Measurements from ENCODE around the gene RBBP5.

RBBP5 gene, protein sequence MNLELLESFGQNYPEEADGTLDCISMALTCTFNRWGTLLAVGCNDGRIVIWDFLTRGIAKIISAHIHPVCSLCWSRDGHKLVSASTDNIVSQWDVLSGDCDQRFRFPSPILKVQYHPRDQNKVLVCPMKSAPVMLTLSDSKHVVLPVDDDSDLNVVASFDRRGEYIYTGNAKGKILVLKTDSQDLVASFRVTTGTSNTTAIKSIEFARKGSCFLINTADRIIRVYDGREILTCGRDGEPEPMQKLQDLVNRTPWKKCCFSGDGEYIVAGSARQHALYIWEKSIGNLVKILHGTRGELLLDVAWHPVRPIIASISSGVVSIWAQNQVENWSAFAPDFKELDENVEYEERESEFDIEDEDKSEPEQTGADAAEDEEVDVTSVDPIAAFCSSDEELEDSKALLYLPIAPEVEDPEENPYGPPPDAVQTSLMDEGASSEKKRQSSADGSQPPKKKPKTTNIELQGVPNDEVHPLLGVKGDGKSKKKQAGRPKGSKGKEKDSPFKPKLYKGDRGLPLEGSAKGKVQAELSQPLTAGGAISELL

DNA sequence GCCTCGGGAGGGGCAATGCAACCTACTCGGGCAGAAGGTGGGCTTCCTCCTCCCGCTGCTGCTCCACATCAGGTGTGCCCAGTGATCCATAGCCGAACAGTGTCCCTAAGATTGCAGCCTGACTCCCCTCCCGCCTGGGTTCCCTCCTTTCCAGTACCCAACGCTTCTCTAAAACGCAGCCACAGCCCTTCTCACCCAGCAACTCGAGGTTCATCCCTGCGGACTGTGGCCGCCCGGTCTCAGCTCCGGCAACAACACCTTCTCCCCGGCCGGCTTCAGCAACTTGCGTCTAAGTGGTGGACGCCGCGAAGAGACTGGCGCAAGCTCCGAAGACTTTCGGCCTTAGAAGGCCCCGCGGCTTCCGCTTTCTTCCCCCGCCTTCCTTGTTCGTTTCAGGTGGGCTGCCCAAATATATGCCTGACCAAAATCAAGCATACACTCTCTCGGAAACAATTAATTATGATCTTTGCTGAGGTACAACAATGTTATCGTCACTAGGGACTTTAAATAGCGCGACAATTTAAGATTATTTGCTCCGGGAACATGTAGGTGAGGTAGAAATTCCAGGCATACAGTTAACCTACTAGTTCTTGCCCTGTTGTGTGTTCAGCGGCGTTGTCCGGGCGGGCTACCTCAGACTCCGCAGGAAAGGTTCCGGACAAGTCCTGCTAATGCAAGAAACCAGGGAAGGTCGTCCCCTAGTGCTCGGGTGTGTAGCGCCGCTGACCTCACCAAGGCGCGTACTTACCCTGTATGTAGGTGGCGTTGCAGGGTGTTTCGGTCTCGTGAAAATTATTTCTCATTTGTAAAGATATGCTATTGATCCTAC is at the start of gene RBBP5:
TSS of gene RBBP5 (minus strand) at position 319 of the 829 bp plus-strand sequence. CDS start at position 214, 105 bp downstream.
- DNase-seq (ENCODE audit: low read depth) = peak; percentile 97
- peak within 1 kb of the TSS; percentile 88 for H3K4me3 ChIP-seq (ENCODE audit: low read depth, low read length)
- peak; percentile 68 for TF ChIP-seq CTCF (IDR thresholded peaks at IDR 0.05; ENCODE audit: low read depth, low read length, missing control alignments)

DNA sequence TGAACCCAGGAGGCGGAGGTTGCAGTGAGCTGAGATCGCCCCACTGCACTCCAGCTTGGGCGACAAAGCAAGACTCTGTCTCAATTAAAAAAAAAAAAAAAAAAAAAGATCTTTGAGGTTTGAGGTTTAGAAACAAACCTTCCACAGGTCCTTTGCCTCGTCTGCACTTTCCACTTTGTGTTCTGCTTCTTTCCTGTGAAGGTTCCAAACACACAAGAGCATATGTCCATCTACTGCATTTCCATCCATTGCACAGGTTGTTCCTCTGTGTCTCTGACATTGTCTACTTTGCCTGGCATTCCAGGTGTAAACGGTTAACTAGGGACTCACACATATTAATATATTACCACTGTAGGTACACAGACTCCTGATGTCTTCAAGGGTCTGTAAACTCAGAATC is 49.6 kb upstream of the RBBP5 start:
- DNase-seq (ENCODE audit: low read depth) = no peak
- H3K4me3 ChIP-seq (ENCODE audit: low read depth, low read length) = no peak overlapping the region
- no peak for TF ChIP-seq CTCF (IDR thresholded peaks at IDR 0.05; ENCODE audit: low read depth, low read length, missing control alignments)

DNA sequence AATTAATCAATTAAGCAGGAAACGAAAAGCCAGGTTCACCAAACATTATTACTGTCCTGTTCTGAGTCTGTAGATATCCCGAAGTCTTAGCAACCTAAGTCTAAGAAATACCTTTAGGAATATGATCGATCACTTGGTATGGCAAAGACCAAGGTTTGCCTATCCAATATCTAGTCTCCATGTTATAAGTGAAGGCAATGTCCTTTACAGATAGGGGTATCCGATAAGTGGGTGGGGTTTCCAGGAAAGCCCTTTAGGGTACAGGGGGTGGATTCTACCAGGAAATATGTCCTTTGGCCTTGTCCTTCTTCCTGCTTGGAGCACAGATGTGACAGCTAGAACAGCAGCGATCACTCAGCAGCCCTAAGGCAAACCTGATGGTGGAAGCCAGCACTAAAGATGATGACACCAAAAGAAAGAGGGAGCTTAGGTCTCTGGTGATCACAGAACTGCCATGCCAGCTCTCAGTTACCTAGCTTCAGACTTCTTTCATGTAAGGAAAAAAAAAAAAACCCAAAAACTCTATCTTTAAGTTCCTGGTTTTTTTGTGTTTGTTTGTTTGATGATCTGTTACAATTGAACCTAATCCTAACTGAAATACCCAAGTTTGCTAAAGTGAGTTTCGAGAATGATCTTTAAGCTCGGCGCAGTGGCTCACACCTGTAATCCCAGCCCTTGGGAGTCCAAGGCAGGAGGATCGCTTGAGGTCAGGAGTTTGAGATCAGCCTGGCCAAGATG is 48.9 kb upstream of the RBBP5 start:
- DNase-seq (ENCODE audit: low read depth) = no peak
- no peak for TF ChIP-seq CTCF (IDR thresholded peaks at IDR 0.05; ENCODE audit: low read depth, low read length, missing control alignments)
- H3K4me3 ChIP-seq (ENCODE audit: low read depth, low read length) = no peak overlapping the region

DNA sequence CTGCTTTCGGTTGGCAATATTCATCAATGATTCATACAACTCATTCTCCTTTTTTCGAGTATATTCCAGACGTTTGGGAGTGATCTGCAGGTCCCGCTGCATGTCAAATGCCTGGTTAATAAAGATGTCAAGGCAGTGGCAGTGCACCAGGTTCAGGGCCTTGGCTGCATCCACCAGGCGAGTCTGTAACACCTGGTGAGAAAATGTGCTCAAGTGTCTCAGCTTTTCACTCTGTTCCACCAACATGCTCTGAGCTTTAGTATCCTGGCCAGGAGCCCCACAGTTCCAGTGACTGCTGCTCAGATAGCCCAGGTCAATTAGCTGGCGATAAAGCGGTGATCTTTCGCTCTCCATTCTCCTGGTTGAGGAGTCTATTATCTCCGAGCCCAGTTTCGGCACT is 47.5 kb upstream of the RBBP5 start:
- DNase-seq (ENCODE audit: low read depth) = no peak
- TF ChIP-seq CTCF (IDR thresholded peaks at IDR 0.05; ENCODE audit: low read depth, low read length, missing control alignments) = no peak
- H3K4me3 ChIP-seq (ENCODE audit: low read depth, low read length) = no peak overlapping the region

DNA sequence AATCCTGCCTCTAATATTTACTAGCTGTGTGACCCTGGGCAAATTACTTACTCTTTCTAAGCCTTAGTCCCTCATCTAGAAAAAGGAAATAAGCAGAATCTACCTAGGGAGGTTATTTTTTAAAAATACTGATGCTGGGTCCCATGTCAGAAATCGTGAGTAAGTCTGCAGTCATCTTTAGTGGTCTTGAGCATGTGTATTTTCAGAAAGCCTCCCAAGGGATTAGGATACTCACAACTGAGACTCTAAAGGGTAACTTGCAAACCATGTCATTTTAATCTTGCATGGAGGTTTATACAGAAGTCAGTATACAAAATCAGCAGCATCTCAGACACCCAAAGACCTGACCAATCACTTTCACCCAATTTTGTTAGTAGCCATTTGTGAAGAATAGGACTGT is 46.5 kb upstream of the RBBP5 start:
- H3K4me3 ChIP-seq (ENCODE audit: low read depth, low read length) = no peak overlapping the region
- no peak for TF ChIP-seq CTCF (IDR thresholded peaks at IDR 0.05; ENCODE audit: low read depth, low read length, missing control alignments)
- DNase-seq (ENCODE audit: low read depth) = no peak

GRCh38 chr1:205162301-205162700 is 40.5 kb upstream of the RBBP5 start:
- no peak for DNase-seq (ENCODE audit: low read depth)
- H3K4me3 ChIP-seq (ENCODE audit: low read depth, low read length) = no peak overlapping the region
- TF ChIP-seq CTCF (IDR thresholded peaks at IDR 0.05; ENCODE audit: low read depth, low read length, missing control alignments) = no peak

Data from GM12864 (cell line).